GM18505 (cell line): Measurements from ENCODE around the gene ASB4.
"Not testable (repeated sequence)": the region's sequence is repeated elsewhere in the genome, so short reads cannot be mapped to it uniquely, and the experiment has no call there.

ENCODE experiments used
- ATAC-seq: cut with Tn5 transposase; IDR thresholded peaks from one replicate; pipeline ENCODE4 v1.9.1; 2021; ENCODE audit not compliant: unreplicated experiment
- POLR2A ChIP-seq: IDR thresholded peaks from 4 replicates; pipeline ENCODE4 v1.6.1; 2011; ENCODE audit warnings: borderline replicate concordance; ENCODE audit not compliant: insufficient read depth, insufficient read length; ENCODE audit errors: extremely low read depth

The ASB4 gene

DNA sequence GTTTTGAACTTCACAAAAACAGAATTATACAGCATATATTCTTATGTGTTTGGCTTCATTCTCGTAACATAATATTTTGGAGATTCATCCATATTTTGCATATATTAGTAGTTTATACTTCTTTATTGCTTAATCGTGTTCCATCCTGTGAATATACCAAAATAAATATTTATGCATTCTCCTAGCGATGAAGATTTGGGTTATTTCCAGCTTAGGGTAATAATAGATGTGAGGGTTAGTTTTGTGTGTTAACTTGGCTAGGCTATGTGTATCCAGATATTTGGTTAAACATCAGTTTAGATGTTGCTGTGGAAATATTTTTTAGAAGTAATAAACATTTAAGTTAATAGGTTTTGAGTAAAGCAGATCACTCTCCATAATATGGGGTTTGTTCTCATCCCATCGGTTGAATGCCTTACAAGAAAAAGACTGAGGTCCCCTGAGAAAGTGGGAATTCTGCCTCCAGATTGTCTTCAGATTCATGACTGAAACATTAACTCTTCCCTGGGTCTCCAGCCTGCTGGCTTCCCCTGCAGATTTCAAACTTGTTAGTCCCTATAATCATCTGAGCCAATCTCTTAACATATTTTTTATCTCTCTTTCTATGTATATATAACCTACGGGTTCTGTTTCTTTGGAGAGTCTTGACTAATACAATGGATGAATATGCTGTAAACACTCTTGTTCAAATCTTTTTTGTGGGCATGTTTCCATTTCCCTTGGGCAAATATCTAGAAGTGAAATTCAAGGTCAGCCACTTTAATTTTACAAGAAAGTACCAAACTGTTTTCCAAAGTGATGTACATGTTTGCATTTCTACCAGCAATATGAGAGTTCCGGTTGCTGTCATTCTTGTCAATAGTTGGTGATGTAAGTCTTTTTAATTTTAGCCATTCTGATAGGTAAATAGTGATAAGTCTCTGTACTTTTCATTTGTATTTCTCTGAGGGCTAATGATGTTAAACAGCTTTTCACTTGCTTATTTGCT, 61.9 kb downstream of the ASB4 start:
- TF ChIP-seq POLR2A, result no peak
- ATAC-seq, result no peak

DNA sequence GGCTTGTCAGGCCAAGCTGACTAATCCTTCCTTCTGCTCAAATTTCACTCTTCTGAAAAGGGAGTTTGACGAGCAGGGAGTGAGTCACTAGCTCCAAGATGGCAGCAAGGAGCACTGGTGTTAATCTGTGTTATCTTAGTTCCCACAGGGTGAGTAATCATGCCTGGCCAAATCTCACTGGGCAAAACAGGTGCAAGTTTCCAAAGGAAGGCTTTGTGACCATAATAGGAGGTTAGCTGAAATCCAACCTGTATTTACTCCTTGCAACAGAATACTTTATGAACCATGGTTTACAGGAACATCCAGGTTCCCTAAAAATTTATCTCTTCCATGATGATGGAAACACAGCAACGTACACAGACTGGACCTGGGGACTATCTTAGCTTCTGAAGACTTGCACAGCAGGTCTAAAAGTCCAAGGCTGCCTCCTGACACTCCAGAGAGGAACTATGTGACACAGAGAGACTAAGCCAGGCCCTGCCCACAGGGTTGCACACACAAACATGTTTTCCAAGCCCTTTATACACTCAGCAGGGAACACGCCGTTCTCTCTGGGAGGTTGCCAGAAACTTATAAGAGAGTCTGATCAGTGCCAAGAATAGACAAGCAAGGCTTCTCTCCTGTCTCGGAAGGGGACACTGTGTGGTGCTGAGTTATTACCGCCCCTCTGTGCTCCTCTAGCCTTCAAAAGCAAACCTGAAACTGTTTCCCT, 64.2 kb downstream of the ASB4 start:
- ATAC-seq, result no peak

GRCh38 chr7:95550546-95550945, 64.8 kb downstream of the ASB4 start:
- ATAC-seq, result no peak
- no peak for TF ChIP-seq POLR2A

More for the DNA sequence above, 64.2 kb downstream of the ASB4 start:
- no peak for TF ChIP-seq POLR2A

GRCh38 chr7:95552010-95552926, 66.5 kb downstream of the ASB4 start:
- ATAC-seq, result not testable (repeated sequence)

DNA sequence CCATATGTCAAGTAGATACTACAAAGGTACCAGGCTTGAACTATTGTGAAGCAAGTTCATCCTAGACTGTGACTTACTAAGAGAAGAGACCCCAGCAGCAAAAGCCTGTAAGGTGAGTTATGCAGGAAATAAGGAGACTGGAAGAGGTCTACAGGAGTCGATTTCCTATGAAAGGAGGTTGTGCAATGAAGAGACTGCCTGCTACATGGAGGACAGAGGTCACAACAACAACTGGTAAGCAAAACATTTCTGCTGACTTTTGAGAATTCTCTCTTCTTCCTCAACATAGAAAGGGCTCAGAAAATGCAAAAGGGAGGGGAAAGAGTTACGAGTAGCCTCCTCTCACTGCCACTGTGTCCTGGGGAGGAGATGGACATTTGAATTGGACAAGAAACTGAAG, 68.2 kb downstream of the ASB4 start:
- no peak for TF ChIP-seq POLR2A

DNA sequence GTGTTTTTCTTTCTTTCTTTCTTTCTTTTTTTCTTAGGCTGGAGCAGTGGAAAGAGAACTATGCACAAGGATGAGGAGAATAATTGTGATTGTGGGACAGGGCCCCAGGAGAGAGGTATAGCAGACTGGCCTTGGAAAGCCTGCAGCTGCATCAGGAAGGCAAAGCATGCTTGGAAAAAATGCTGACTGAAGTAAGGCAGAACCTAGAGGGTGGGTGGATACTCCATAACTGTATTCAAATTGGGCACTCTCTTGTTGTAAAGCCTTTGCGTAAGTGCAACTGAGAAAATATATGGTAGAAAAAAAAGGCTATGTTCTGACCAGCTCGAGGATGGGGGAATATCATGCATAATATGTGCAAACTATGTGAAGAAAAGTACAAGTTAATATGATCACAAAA, 71.0 kb downstream of the ASB4 start:
- no peak for ATAC-seq
- TF ChIP-seq POLR2A, result no peak

More for the DNA sequence above, 68.2 kb downstream of the ASB4 start:
- no peak for ATAC-seq

- no peak for TF ChIP-seq POLR2A
- no peak for ATAC-seq
These were observed 73.1 kb downstream of the ASB4 start for GRCh38 chr7:95558864-95559263.

DNA sequence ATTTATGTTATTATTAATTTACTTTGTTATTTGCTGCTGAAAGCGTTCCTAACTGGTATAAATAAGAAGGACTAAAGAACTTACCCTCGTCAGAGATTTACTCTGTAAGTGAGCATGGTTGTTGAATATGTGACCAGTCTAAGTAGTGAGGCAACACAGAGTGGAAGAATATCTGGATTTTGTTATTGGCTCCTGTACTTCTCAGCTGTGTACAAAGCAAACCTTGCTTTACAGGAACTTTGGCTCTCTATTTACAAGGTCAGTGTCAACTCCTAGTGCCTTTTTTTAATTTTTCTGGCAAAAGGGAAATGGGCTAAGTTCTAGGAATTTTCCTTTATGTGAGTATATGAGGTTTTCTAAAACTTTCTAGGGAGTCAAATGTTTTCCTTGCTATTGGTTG, 74.9 kb downstream of the ASB4 start:
- no peak for TF ChIP-seq POLR2A
- ATAC-seq, result no peak

- no peak for TF ChIP-seq POLR2A
- no peak for ATAC-seq
These were observed 84.0 kb downstream of the ASB4 start for GRCh38 chr7:95569720-95570119.

DNA sequence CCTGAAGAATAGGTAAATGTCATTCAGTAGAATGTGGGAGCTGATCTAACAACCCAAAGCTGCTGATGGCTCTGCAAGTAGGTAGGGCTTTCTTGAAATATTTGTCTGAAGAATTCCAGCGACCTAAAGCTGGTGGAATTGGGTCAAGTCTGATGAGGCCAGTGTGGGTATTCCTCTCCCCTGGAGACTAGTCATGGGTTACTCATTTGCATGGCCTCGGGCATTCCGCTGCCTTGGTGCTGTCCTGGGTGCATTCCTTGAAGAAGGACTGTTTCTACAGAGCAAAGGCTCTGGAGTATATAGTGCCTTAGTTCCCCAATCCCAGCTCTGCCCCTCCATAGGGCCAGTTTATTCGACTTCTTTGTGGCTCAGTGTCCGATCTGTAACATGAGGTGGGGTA, 91.4 kb downstream of the ASB4 start:
- ATAC-seq, result no peak

GRCh38 chr7:95578299-95578855, 92.6 kb downstream of the ASB4 start:
- no peak for TF ChIP-seq POLR2A
- ATAC-seq, result no peak

More for the DNA sequence above, 91.4 kb downstream of the ASB4 start:
- TF ChIP-seq POLR2A, result no peak

- no peak for TF ChIP-seq POLR2A
- ATAC-seq, result no peak
These were observed 93.6 kb downstream of the ASB4 start for GRCh38 chr7:95579318-95579717.

DNA sequence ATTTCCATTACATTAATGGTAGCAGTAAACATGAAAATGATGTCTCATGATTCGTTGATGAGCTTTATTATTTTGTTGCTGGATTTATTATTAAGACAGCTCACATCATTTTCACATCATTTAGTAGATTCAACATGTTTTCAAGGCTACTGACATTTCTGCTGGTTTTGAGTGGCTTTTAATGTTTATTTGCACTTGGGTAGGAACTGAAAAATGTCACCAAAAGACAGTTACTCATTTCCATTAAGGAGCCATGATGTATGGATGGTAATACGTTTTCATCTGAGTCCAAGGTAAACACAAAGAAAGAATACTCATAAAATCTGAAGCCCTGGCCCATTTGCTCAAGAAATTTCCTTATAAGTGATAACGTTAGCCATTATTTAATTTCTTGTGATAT, 95.7 kb downstream of the ASB4 start:
- no peak for TF ChIP-seq POLR2A
- no peak for ATAC-seq
